22Rv1 (cell line): ENCODE data around the gene CCDC102B.

Source experiments
- H3K27ac ChIP-seq: fragments of 450-650 bp; 2 replicates; pipeline ENCODE4 v1.5.1; 2017
- CTCF ChIP-seq: fragments of 450-650 bp; IDR thresholded peaks from 2 replicates; pipeline ENCODE4 v1.5.1; 2017; ENCODE audit warnings: mild to moderate bottlenecking
- ZFX ChIP-seq: fragments of 450-650 bp; IDR thresholded peaks from 2 replicates; pipeline ENCODE4 v1.6.1; 2017; ENCODE audit warnings: antibody characterized with exemption, borderline replicate concordance

The CCDC102B gene

GRCh38 chr18:68797871-68798270 lies at the start of gene CCDC102B:
CCDC102B (plus strand) TSS chr18:68798080; CDS start chr18:68836764, 38,684 bp downstream.
- TF ChIP-seq ZFX (no peak), CTCF (no peak)
- H3K27ac ChIP-seq = no peak within 1 kb of the TSS

- TF ChIP-seq ZFX (no peak), CTCF (no peak)
- no peak overlapping the region for H3K27ac ChIP-seq
Measured at GRCh38 chr18:68757126-68757525, 40.8 kb upstream of the CCDC102B start.

- TF ChIP-seq CTCF (no peak), ZFX (no peak)
- no peak overlapping the region for H3K27ac ChIP-seq
Measured at GRCh38 chr18:68759308-68759707, 38.6 kb upstream of the CCDC102B start.

GRCh38 chr18:68763083-68763482 lies 34.8 kb upstream of the CCDC102B start:
- H3K27ac ChIP-seq = no peak overlapping the region

GRCh38 chr18:68764016-68764415 lies 33.9 kb upstream of the CCDC102B start:
- TF ChIP-seq ZFX = no peak
- TF ChIP-seq CTCF = no peak

More at GRCh38 chr18:68763083-68763482, 34.8 kb upstream of the CCDC102B start:
- TF ChIP-seq ZFX = no peak
- TF ChIP-seq CTCF = no peak

GRCh38 chr18:68766433-68766832 lies 31.4 kb upstream of the CCDC102B start:
- no peak overlapping the region for H3K27ac ChIP-seq
- TF ChIP-seq CTCF (no peak), ZFX (no peak)

More at GRCh38 chr18:68764016-68764415, 33.9 kb upstream of the CCDC102B start:
- no peak overlapping the region for H3K27ac ChIP-seq

GRCh38 chr18:68769461-68769860 lies 28.4 kb upstream of the CCDC102B start:
- TF ChIP-seq ZFX (no peak), CTCF (no peak)
- no peak overlapping the region for H3K27ac ChIP-seq
